ENCODE results near the gene CCR9.

CCR9 gene

GRCh38 chr3:45946875-45947274, 60.5 kb downstream of the CCR9 start:
- no peak for TF ChIP-seq CTCF (IDR thresholded peaks at IDR 0.05; ENCODE audit: low read length, missing control alignments)
- no peak for DNase-seq (ENCODE audit: low read depth)
- no peak overlapping the region for H3K4me3 ChIP-seq (replicated peaks; ENCODE audit: low read depth, low read length)

- no peak for DNase-seq (ENCODE audit: low read depth)
- H3K4me3 ChIP-seq (replicated peaks; ENCODE audit: low read depth, low read length): no peak overlapping the region
- no peak for TF ChIP-seq CTCF (IDR thresholded peaks at IDR 0.05; ENCODE audit: low read length, missing control alignments)
Observed at GRCh38 chr3:45947361-45947760, 61.0 kb downstream of the CCR9 start.

GRCh38 chr3:45948311-45948781, 62.0 kb downstream of the CCR9 start:
- DNase-seq (ENCODE audit: low read depth): no peak
- no peak overlapping the region for H3K4me3 ChIP-seq (replicated peaks; ENCODE audit: low read depth, low read length)
- TF ChIP-seq CTCF (IDR thresholded peaks at IDR 0.05; ENCODE audit: low read length, missing control alignments): no peak

- no peak for DNase-seq (ENCODE audit: low read depth)
- no peak for TF ChIP-seq CTCF (IDR thresholded peaks at IDR 0.05; ENCODE audit: low read length, missing control alignments)
- H3K4me3 ChIP-seq (replicated peaks; ENCODE audit: low read depth, low read length): no peak overlapping the region
Observed at GRCh38 chr3:45948881-45949280, 62.5 kb downstream of the CCR9 start.

GRCh38 chr3:45949432-45949831, 63.1 kb downstream of the CCR9 start:
- H3K4me3 ChIP-seq (replicated peaks; ENCODE audit: low read depth, low read length): no peak overlapping the region
- no peak for TF ChIP-seq CTCF (IDR thresholded peaks at IDR 0.05; ENCODE audit: low read length, missing control alignments)
- DNase-seq (ENCODE audit: low read depth): no peak

GRCh38 chr3:45950131-45950530, 63.8 kb downstream of the CCR9 start:
- H3K4me3 ChIP-seq (replicated peaks; ENCODE audit: low read depth, low read length): no peak overlapping the region
- no peak for TF ChIP-seq CTCF (IDR thresholded peaks at IDR 0.05; ENCODE audit: low read length, missing control alignments)
- DNase-seq (ENCODE audit: low read depth): no peak
